ENCODE data around the gene C3orf20.

GRCh38 chr3:14798231-14798630 is 123.3 kb downstream of the C3orf20 start:
- no peak for TF ChIP-seq POLR2A (conservative IDR thresholded peaks at IDR 0.05)
- no peak for TF ChIP-seq ZNF232 (CRISPR knock-in tag; IDR thresholded peaks at IDR 0.05)
